IMR-90 (cell line): ENCODE measurements around the gene OR51D1. TPM values are rescaled to one million over a fixed set of nuclear protein-coding genes. Genes with fewer than 3 reads are reported as not detected.

Experiments
- ATAC-seq: fragments of 200-7000 bp; cut with Tn5 transposase; 2 replicates; pipeline ENCODE4 v1.9.1; 2020; ENCODE audit warnings: low read depth, mild to moderate bottlenecking, moderate library complexity
- BruUV-seq: library from RNA; stranded (reverse); fragments of 400-500 nt; replicated peaks from 2 replicates; lab custom pipeline; 2021; lab: Mats Ljungman, UMichigan
- CTCF ChIA-PET: fragments of 300-600 bp; formaldehyde crosslinking; extraction: SDS; loops from one replicate; lab custom pipeline; 2021; ENCODE audit warnings: antibody characterized with exemption; lab: Yijun Ruan, JAX
- POLR2A ChIA-PET: fragments of 300-600 bp; sonication (Branson Sonifier 250); formaldehyde crosslinking; loops from one replicate; lab custom pipeline; 2022; ENCODE audit warnings: antibody characterized with exemption; ENCODE audit not compliant: unreplicated experiment; lab: Charles Lee
- DNase-seq: peaks from one replicate; pipeline ENCODE4 v3.0.0; 2013
- H2AFZ ChIP-seq: replicated peaks from 2 replicates; pipeline ENCODE3; 2013; ENCODE audit warnings: low read length, mild to moderate bottlenecking; ENCODE audit not compliant: poor library complexity
- H2AK5ac ChIP-seq: 2 replicates; pipeline ENCODE4 v1.6.1; 2013; ENCODE audit warnings: low read depth, low read length, inconsistent platforms
- H2AK9ac ChIP-seq: replicated peaks from 2 replicates; pipeline ENCODE3; 2013; ENCODE audit warnings: mild to moderate bottlenecking, low read depth, low read length, moderate library complexity; ENCODE audit not compliant: poor library complexity
- H2BK120ac ChIP-seq: 2 replicates; pipeline ENCODE4 v1.6.1; 2013; ENCODE audit warnings: low read depth, low read length, inconsistent platforms
- H2BK15ac ChIP-seq: 3 replicates; pipeline ENCODE4 v1.6.1; 2013; ENCODE audit warnings: low read depth, low read length, inconsistent platforms
- H2BK20ac ChIP-seq: 2 replicates; pipeline ENCODE4 v1.6.1; 2013; ENCODE audit warnings: low read depth, mild to moderate bottlenecking, inconsistent platforms, low read length, moderate library complexity
- H2BK5ac ChIP-seq: 2 replicates; pipeline ENCODE4 v1.6.1; 2013; ENCODE audit warnings: mild to moderate bottlenecking, low read depth, low read length, inconsistent platforms; ENCODE audit not compliant: poor library complexity, severe bottlenecking
- H3K14ac ChIP-seq: replicated peaks from 2 replicates; pipeline ENCODE4 v1.6.1; 2013; ENCODE audit warnings: low read depth, low read length, inconsistent platforms
- H3K18ac ChIP-seq: 2 replicates; pipeline ENCODE4 v1.6.1; 2013; ENCODE audit warnings: low read depth, low read length, control low read depth
- H3K23ac ChIP-seq: 2 replicates; pipeline ENCODE4 v1.6.1; 2013; ENCODE audit warnings: low read depth, low read length, inconsistent platforms
- H3K27ac ChIP-seq: 2 replicates; pipeline ENCODE4 v1.5.1; 2013; ENCODE audit warnings: mild to moderate bottlenecking, control low read depth, low read length; ENCODE audit not compliant: insufficient read depth
- H3K27me3 ChIP-seq: 2 replicates; pipeline ENCODE4 v1.6.1; 2013; ENCODE audit warnings: low read length; ENCODE audit not compliant: control insufficient read depth, insufficient read depth
- H3K36me3 ChIP-seq: 2 replicates; pipeline ENCODE4 v1.6.1; 2013; ENCODE audit warnings: low read length, mixed read lengths; ENCODE audit not compliant: control insufficient read depth, insufficient read depth
- H3K4ac ChIP-seq: 2 replicates; pipeline ENCODE4 v1.6.1; 2013; ENCODE audit warnings: low read depth, low read length, inconsistent platforms
- H3K4me1 ChIP-seq: 2 replicates; pipeline ENCODE4 v1.6.1; 2013; ENCODE audit warnings: low read length, mixed read lengths; ENCODE audit not compliant: control insufficient read depth, insufficient read depth
- H3K4me2 ChIP-seq: 2 replicates; pipeline ENCODE4 v1.6.1; 2013; ENCODE audit warnings: low read depth, mild to moderate bottlenecking, control low read depth, low read length, moderate library complexity
- H3K4me3 ChIP-seq: 2 replicates; pipeline ENCODE4 v1.5.1; 2013; ENCODE audit warnings: low read depth, mild to moderate bottlenecking, control low read depth, low read length, moderate library complexity; ENCODE audit not compliant: insufficient read depth
- H3K56ac ChIP-seq: 2 replicates; pipeline ENCODE4 v1.6.1; 2013; ENCODE audit warnings: low read length, inconsistent platforms; ENCODE audit not compliant: insufficient read depth; ENCODE audit errors: extremely low read depth
- H3K79me1 ChIP-seq, 2 experiments: 2 replicates each; pipeline ENCODE4 v1.6.1; 2013; ENCODE audit warnings: low read length in 2 of 2, inconsistent platforms in 1 of 2, low read depth in 1 of 2
- H3K9ac ChIP-seq: 2 replicates; pipeline ENCODE4 v1.6.1; 2013; ENCODE audit warnings: low read depth, low read length, control low read depth
- H3K9me1 ChIP-seq: 2 replicates; pipeline ENCODE4 v1.6.1; 2013; ENCODE audit warnings: low read length, inconsistent platforms; ENCODE audit not compliant: insufficient read depth
- H3K9me3 ChIP-seq: 2 replicates; pipeline ENCODE4 v1.6.1; 2013; ENCODE audit warnings: low read length; ENCODE audit not compliant: control insufficient read depth, insufficient read depth
- H4K20me1 ChIP-seq: 2 replicates; pipeline ENCODE4 v1.6.1; 2013; ENCODE audit warnings: low read length, inconsistent platforms; ENCODE audit not compliant: insufficient read depth
- H4K5ac ChIP-seq: 2 replicates; pipeline ENCODE4 v1.6.1; 2013; ENCODE audit warnings: mild to moderate bottlenecking, low read depth, low read length, control low read depth
- H4K8ac ChIP-seq, 2 experiments: 2 replicates each; pipeline ENCODE4 v1.6.1; 2013; ENCODE audit warnings: low read depth in 2 of 2, low read length in 2 of 2, control low read depth in 1 of 2, inconsistent platforms in 1 of 2
- H4K91ac ChIP-seq: 2 replicates; pipeline ENCODE4 v1.6.1; 2013; ENCODE audit warnings: low read depth, low read length, inconsistent platforms; ENCODE audit not compliant: insufficient read depth
- BHLHE40 ChIP-seq: fragments of 150-350 bp; IDR thresholded peaks from 2 replicates; pipeline ENCODE4 v1.6.1; 2016; ENCODE audit warnings: mild to moderate bottlenecking, low read depth, low read length
- CEBPB ChIP-seq: IDR thresholded peaks from 2 replicates; pipeline ENCODE4 v1.6.1; 2012; ENCODE audit warnings: low read depth, low read length, improper control_type of control experiment
- ELK1 ChIP-seq: fragments of 150-350 bp; IDR thresholded peaks from 2 replicates; pipeline ENCODE4 v1.6.1; 2016; ENCODE audit warnings: low read depth, mild to moderate bottlenecking, low read length, moderate library complexity, borderline replicate concordance
- MAFK ChIP-seq: IDR thresholded peaks from 2 replicates; pipeline ENCODE4 v1.6.1; 2012; ENCODE audit warnings: low read depth, low read length, improper control_type of control experiment
- MAZ ChIP-seq: IDR thresholded peaks from 2 replicates; pipeline ENCODE4 v1.6.1; 2012; ENCODE audit warnings: low read depth, mild to moderate bottlenecking, low read length, improper control_type of control experiment, moderate library complexity, borderline replicate concordance
- MXI1 ChIP-seq: IDR thresholded peaks from 2 replicates; pipeline ENCODE4 v1.6.1; 2012; ENCODE audit warnings: low read depth, mild to moderate bottlenecking, low read length, moderate library complexity, borderline replicate concordance
- NFE2L2 ChIP-seq: fragments of 150-350 bp; IDR thresholded peaks from 2 replicates; pipeline ENCODE4 v1.6.1; 2016; ENCODE audit warnings: low read depth, mild to moderate bottlenecking, low read length
- POLR2A ChIP-seq: IDR thresholded peaks from 2 replicates; pipeline ENCODE4 v1.6.1; 2012; ENCODE audit warnings: mild to moderate bottlenecking, low read depth, low read length
- RFX5 ChIP-seq: IDR thresholded peaks from 2 replicates; pipeline ENCODE4 v1.8.0; 2012; ENCODE audit warnings: low read depth, mild to moderate bottlenecking, low read length, moderate library complexity
- SMC3 ChIP-seq: fragments of 150-350 bp; IDR thresholded peaks from 2 replicates; pipeline ENCODE4 v1.6.1; 2016; ENCODE audit warnings: low read depth, mild to moderate bottlenecking, antibody characterized with exemption, low read length, moderate library complexity
- WGBS, 2 experiments: methylation state at CpG; one replicate each; pipeline versions ENCODE4 v1.1.5 to v1.1.7; 2013; ENCODE audit warnings: missing lambda C conversion rate in 2 of 2; ENCODE audit not compliant: insufficient read length in 1 of 2; ENCODE audit errors: extremely low coverage in 2 of 2; 5-methylcytosine and 5-hydroxymethylcytosine counted together
- dilution Hi-C: fragments of 300-500 bp; cut with HindIII; formaldehyde crosslinking; loops from one replicate; pipeline ENCODE4 v1.14.3; 2018; ENCODE audit warnings: low sequenced_read_pairs; ENCODE audit not compliant: unreplicated experiment
- in situ Hi-C: fragments of 300-500 bp; cut with MboI; formaldehyde crosslinking; loops from 3 replicates; pipeline ENCODE4 v1.14.3; 2019; ENCODE audit warnings: low sequenced_read_pairs, inconsistent platforms, mixed read lengths
- intact Hi-C: fragments of 100-400 bp; cut with micrococcal nuclease; formaldehyde crosslinking; loops from 2 replicates; pipeline ENCODE4 v1.10.0; 2022
- polyA plus RNA-seq, 3 experiments: library from polyadenylated mRNA; depleted of rRNA; stranded (reverse); fragments of >200 nt; gene quantifications; 2 replicates each; pipeline ENCODE4 v1.2.3, GENCODE V29; 2012; ENCODE audit warnings: low replicate concordance in 1 of 3
- total RNA-seq: library from RNA; depleted of rRNA; stranded (reverse); fragments of >200 nt; gene quantifications from 2 replicates; pipeline ENCODE4 v1.2.3, GENCODE V29; 2012

The OR51D1 gene
- total and polyA plus RNA-seq, 2 of the 4 experiments (the other 2 are of a cell fraction): not detected

- Histone ChIP-seq H3K9me1 (no peaks in the 10 kb centered on the region), H4K8ac (no peak overlapping the region), H2AK5ac (no peak overlapping the region), H3K4ac (no peak overlapping the region), H3K4me1 (no peaks in the 10 kb centered on the region), H3K27ac (no peak overlapping the region), H4K91ac (no peak overlapping the region), H2BK120ac (no peak overlapping the region), H3K23ac (no peak overlapping the region), H3K18ac (no peak overlapping the region), H3K27me3 (no peaks in the 10 kb centered on the region), H2AFZ (no peak overlapping the region), H3K9me3 (no peaks in the 10 kb centered on the region), H3K79me1 (no peaks in the 10 kb centered on the region), H3K36me3 (no peaks in the 10 kb centered on the region), H2AK9ac (no peak overlapping the region), H3K14ac (no peak overlapping the region), H2BK5ac (no peak overlapping the region), H3K4me2 (no peak overlapping the region), H2BK15ac (no peak overlapping the region), H4K5ac (no peak overlapping the region), H4K20me1 (no peaks in the 10 kb centered on the region), H3K4me3 (no peak overlapping the region), H3K9ac (no peak overlapping the region), H2BK20ac (no peak overlapping the region), H3K56ac (no peak overlapping the region)
- intact Hi-C loops (no loop called here), dilution Hi-C loops (no loop called here), in situ Hi-C loops (no loop called here)
- 0% methylated on average over 1 of the region's 2 CpGs; no CpG with 5 or more reads in 1 of the 2 experiments for WGBS, 2 experiments
- TF ChIP-seq RFX5 (no peak), MAZ (no peak), MXI1 (no peak), MAFK (no peak), POLR2A (no peak), ELK1 (no peak), BHLHE40 (no peak), CEBPB (no peak), SMC3 (no peak), NFE2L2 (no peak)
- ATAC-seq: no peak
- BruUV-seq: no TSS peak
- ChIA-PET CTCF (no interaction called here), POLR2A (no interaction called here)
- no peak for DNase-seq
Measured at GRCh38 chr11:4654635-4655369, 17.5 kb downstream of the OR51D1 start.
